Lower leg skin (tissue), 4 donors: ENCODE results near the gene TNFRSF8. TPM values are rescaled to one million over a fixed set of nuclear protein-coding genes. Genes with fewer than 3 reads are reported as not detected.

Source experiments
- DNase-seq, 2 donors: peaks; one replicate each; pipeline ENCODE4 v3.0.0-alpha.2; 2019; ENCODE audit warnings: low spot score in 2 of 2
- H3K4me3 ChIP-seq: fragments of 200-600 bp; sonication (generic); 2 replicates; pipeline ENCODE4 v1.5.1; 2017; ENCODE audit warnings: mild to moderate bottlenecking, low read depth; ENCODE audit not compliant: poor library complexity, severe bottlenecking
- POLR2A ChIP-seq, 2 donors: fragments of 450-650 bp; IDR thresholded peaks; one replicate each; pipeline ENCODE4 v1.6.1; 2016 to 2017; ENCODE audit warnings: antibody characterized with exemption in 2 of 2, mild to moderate bottlenecking in 1 of 2, moderate library complexity in 1 of 2
- WGBS, 2 donors: methylation state at CpG; one replicate each; pipeline ENCODE4 v1.1.5; 2018; 5-methylcytosine and 5-hydroxymethylcytosine counted together
- intact Hi-C: fragments of 100-400 bp; cut with DNase I; formaldehyde crosslinking; loops from one replicate; pipeline ENCODE4 v1.15.0; 2023; ENCODE audit warnings: low total_unique reads
- total RNA-seq, 4 donors: library from RNA; depleted of rRNA; stranded (reverse); fragments of >200 nt; gene quantifications; one replicate each; pipeline ENCODE4 v1.1.0, GENCODE V29; 2016
- TF ChIP-seq, protein P1 (sequence below), 3 donors: fragments of 450-650 bp; IDR thresholded peaks; one replicate each; pipeline ENCODE4 v1.5.1; 2016; ENCODE audit warnings: antibody characterized with exemption in 3 of 3, mild to moderate bottlenecking in 3 of 3, moderate library complexity in 2 of 3

The TNFRSF8 gene
- total RNA-seq, 4 donors from 2014 or later, result 0.72 to 4.1 (median 1.9) TPM

DNA sequence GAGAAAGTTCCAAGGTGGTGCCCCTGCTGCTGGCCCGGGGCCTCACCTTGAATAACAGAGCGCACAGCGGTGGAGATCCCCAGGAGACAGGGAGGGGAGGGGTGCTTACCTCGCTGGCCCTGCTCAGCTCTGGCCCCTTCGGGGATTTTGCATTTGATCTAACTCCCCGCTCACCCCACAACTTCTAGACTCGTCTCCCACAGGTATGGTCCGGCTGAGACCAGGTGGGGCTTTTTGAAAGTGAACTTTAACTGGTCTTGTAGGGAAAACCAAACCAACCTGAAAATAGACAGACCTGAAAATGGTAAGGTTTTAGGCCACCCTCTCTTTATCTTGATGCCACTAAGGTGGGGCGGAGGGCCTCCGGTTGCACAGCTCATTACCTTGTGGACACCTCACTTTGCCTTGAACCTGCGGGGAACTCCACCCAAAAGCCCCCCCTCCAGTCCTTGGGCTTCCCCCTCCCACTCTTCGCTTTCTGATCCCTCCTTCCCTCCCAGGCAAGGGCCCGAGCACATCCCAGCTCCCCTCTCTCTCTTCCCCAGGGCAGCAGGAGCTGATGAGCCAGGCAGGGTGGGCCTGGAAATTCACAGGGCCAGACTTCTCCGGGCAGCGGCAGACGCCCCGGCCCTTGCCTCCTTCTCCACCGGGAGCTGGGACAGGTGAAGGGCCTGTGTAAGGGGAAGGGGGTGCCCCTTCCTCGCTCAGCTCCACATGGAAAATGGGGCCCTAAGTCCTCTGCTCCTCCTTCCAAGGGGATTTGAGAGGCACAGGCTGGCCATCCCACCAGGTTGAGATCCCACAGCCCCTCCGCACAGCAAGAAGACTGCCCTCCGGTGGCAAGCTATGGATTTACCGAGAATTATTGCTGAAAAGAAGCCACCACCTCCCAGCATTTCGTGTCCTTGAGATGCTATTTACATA is 16.1 kb downstream of the TNFRSF8 start:
- H3K4me3 ChIP-seq, result no peak overlapping the region
- WGBS, 2 donors, result 21 to 22% methylated on average over 22 to 23 of the region's 23 CpGs
- no peak for TF ChIP-seq POLR2A (IDR thresholded peaks at IDR 0.05)
- TF ChIP-seq, protein P1, sequence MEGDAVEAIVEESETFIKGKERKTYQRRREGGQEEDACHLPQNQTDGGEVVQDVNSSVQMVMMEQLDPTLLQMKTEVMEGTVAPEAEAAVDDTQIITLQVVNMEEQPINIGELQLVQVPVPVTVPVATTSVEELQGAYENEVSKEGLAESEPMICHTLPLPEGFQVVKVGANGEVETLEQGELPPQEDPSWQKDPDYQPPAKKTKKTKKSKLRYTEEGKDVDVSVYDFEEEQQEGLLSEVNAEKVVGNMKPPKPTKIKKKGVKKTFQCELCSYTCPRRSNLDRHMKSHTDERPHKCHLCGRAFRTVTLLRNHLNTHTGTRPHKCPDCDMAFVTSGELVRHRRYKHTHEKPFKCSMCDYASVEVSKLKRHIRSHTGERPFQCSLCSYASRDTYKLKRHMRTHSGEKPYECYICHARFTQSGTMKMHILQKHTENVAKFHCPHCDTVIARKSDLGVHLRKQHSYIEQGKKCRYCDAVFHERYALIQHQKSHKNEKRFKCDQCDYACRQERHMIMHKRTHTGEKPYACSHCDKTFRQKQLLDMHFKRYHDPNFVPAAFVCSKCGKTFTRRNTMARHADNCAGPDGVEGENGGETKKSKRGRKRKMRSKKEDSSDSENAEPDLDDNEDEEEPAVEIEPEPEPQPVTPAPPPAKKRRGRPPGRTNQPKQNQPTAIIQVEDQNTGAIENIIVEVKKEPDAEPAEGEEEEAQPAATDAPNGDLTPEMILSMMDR (IDR thresholded peaks at IDR 0.05), result no peak
- intact Hi-C loops, result no loop called here
- no peak for DNase-seq

DNA sequence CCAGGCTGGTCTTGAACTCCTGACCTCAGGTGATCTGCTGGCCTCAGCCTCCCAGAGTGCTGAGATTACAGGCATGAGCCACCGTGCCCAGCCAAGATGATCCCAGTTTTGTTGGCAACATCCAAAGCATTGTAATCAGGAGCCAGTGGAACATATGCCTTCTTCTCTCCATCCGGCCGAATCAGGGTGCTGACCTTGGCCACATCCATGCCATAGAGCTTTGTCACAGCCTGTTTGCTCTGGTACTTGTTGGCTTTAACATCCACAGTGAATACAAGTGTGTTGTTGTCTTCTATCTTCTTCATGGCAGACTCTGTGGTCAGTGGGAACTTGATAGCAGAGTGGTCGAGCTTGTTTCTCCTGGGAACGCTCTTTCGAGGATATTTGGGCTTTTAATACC is 17.1 kb downstream of the TNFRSF8 start:
- intact Hi-C loops, result no loop called here
- no peak overlapping the region for H3K4me3 ChIP-seq
- no peak for DNase-seq
- 76 to 77% methylated on average over 6 of the region's 6 CpGs for WGBS, 2 donors
- no peak for TF ChIP-seq POLR2A (IDR thresholded peaks at IDR 0.05)
- TF ChIP-seq, protein P1 (IDR thresholded peaks at IDR 0.05), result no peak

DNA sequence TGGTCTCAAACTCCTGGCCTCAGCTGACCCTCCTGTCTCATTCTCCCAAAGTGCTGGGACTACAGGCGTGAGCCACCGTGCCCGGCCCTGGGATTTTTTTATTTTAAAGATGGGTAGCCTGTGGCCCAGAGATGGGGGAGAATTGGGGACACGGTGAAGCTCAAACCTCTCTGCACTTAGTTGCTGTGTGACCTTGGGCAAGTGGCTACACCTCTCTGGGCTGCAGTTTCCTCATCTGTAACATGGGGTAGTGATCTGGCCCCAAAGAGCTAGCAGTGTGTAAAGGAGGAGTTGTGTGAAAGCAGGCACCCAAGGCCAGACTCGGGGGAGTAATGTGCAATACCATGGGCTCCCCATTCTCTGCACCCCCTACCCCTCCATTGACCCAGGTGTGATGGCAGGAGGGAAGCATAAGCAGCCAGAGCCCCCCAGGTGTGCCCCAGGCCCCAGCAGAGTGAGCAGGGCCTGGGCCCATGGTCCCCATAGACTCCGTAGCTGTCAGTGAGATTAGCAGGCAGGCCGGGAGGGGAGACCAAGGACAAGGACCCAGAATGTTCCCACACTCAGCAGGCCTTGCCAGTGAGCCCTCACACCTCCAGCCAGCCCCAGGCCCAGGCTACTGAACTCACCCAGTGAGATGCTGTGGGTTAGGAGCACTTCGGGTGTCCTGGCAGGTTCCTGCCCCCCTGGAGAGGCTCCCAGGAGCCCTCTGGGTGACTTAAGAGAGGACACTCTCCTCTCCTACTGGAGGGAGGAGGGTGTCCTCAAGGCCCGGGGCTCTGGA is 17.9 kb downstream of the TNFRSF8 start:
- no peak for DNase-seq
- no peak for TF ChIP-seq POLR2A (IDR thresholded peaks at IDR 0.05)
- TF ChIP-seq, protein P1 (IDR thresholded peaks at IDR 0.05), result no peak
- 90 to 92% methylated on average over 9 of the region's 9 CpGs for WGBS, 2 donors
- H3K4me3 ChIP-seq, result no peak overlapping the region
- intact Hi-C loops, result no loop called here

DNA sequence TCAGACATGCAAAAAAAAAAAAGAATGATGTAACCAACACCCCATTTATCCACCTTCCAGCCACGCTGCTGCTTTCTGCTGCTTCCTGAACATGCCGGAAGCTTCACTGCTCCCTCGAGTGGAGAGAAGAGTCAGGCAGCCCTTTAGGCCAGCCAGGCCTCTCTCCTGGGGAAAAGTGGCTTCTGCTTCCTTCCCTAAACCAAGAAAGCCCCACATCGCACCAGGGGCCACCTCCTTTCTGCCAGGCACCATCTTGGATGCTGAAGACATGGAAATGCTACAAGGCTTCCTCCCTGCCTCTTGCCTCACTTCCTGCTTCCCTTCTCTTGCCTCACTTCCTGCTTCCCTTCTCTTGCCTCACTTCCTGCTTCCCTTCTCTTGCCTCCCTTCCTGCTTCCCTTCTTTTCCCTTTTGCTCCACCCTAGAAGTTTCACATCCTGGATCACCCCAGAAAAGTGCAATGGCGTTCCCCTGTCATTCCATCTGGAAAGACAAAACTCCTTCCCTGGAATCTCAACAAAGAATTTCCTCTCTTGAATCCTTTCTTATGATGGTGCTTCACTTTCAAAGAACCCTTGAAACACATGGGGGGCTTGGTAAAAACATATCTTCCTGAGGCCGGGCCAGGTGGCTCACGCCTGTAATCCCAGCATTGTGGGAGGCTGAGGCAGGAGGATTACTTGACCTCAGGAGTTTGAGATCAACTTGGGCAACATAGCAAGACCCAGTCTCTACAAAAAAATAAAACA is 18.7 kb downstream of the TNFRSF8 start:
- intact Hi-C loops, result no loop called here
- H3K4me3 ChIP-seq, result no peak overlapping the region
- no peak for DNase-seq
- 87 to 89% methylated on average over 7 of the region's 7 CpGs for WGBS, 2 donors
- TF ChIP-seq POLR2A (IDR thresholded peaks at IDR 0.05), result no peak
- TF ChIP-seq, protein P1 (IDR thresholded peaks at IDR 0.05), result no peak

DNA sequence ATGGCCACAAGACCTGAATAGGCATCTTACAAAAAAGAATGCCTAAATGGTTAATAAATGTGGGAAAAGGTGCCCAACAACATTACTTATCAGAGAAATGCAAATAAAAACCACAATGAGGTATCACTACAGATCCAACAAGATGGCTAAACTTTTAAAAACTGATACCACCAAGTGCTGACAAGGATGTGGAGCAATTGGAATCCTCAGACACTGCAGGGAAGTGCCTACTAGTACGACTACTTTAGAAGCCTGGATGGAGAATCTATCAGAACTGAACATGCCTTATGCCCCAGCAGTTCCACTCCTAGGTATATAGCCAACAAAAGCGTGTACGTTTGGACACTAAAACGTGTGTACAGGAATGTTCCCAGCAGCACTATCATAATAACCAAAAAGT is 19.9 kb downstream of the TNFRSF8 start:
- intact Hi-C loops, result no loop called here
- WGBS, 2 donors, result 92% methylated on average over 4 of the region's 4 CpGs
- TF ChIP-seq POLR2A (IDR thresholded peaks at IDR 0.05), result no peak
- TF ChIP-seq, protein P1 (IDR thresholded peaks at IDR 0.05), result no peak
- no peak overlapping the region for H3K4me3 ChIP-seq
- no peak for DNase-seq
